ENCODE results near the gene SPIRE1. TPM values are rescaled to one million over a fixed set of nuclear protein-coding genes. Genes with fewer than 3 reads are reported as not detected.

The SPIRE1 gene
- total RNA-seq, 1 donor from 2014 or later, result 20.7 TPM

- no peak for DNase-seq (ENCODE audit: low read depth)
- no peak overlapping the region for H3K4me3 ChIP-seq (ENCODE audit: low read depth, low read length)
- no peak for TF ChIP-seq CTCF (conservative IDR thresholded peaks at IDR 0.05; ENCODE audit: low read depth, low read length)
Observed at GRCh38 chr18:12432196-12432595, 225.7 kb downstream of the SPIRE1 start.

GRCh38 chr18:12431561-12431960, 226.3 kb downstream of the SPIRE1 start:
- no peak for DNase-seq (ENCODE audit: low read depth)
- H3K4me3 ChIP-seq (ENCODE audit: low read depth, low read length), result no peak overlapping the region
- TF ChIP-seq CTCF (conservative IDR thresholded peaks at IDR 0.05; ENCODE audit: low read depth, low read length), result no peak

- no peak overlapping the region for H3K4me3 ChIP-seq (ENCODE audit: low read depth, low read length)
- no peak for TF ChIP-seq CTCF (conservative IDR thresholded peaks at IDR 0.05; ENCODE audit: low read depth, low read length)
- no peak for DNase-seq (ENCODE audit: low read depth)
Observed at GRCh38 chr18:12430137-12430990, 227.5 kb downstream of the SPIRE1 start.

- DNase-seq (ENCODE audit: low read depth), result no peak
- no peak for TF ChIP-seq CTCF (conservative IDR thresholded peaks at IDR 0.05; ENCODE audit: low read depth, low read length)
- no peak overlapping the region for H3K4me3 ChIP-seq (ENCODE audit: low read depth, low read length)
Observed at GRCh38 chr18:12429556-12429955, 228.4 kb downstream of the SPIRE1 start.

GRCh38 chr18:12428923-12429322, 229.0 kb downstream of the SPIRE1 start:
- DNase-seq (ENCODE audit: low read depth), result no peak
- H3K4me3 ChIP-seq (ENCODE audit: low read depth, low read length), result no peak overlapping the region
- TF ChIP-seq CTCF (conservative IDR thresholded peaks at IDR 0.05; ENCODE audit: low read depth, low read length), result no peak

- no peak overlapping the region for H3K4me3 ChIP-seq (ENCODE audit: low read depth, low read length)
- no peak for DNase-seq (ENCODE audit: low read depth)
- no peak for TF ChIP-seq CTCF (conservative IDR thresholded peaks at IDR 0.05; ENCODE audit: low read depth, low read length)
Observed at GRCh38 chr18:12426924-12427323, 231.0 kb downstream of the SPIRE1 start.

DNA sequence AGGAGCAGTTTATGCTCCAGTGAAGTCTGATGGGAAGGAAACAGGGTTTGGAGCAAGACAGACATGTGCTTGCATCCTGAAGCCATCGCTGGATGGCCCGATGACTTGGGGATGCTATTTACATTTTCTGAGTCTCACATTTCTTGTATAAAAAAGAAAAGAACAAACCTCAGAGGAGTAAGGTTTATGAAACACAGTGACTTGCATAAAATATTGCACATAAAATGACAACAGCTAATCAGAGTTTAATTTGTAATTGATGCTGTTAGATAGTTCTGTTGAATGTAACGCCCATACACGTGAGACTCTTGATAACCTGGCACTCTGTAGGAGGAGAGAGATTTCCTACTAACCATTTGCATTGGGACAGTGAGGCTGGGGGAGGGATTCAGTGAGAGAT, 233.7 kb downstream of the SPIRE1 start:
- TF ChIP-seq CTCF (conservative IDR thresholded peaks at IDR 0.05; ENCODE audit: low read depth, low read length), result no peak
- DNase-seq (ENCODE audit: low read depth), result no peak
- no peak overlapping the region for H3K4me3 ChIP-seq (ENCODE audit: low read depth, low read length)

Data from epithelial cell of proximal tubule (primary cell).